PC-3 (cell line): ENCODE measurements around the gene CDK15. TPM values are rescaled to one million over a fixed set of nuclear protein-coding genes. Genes with fewer than 3 reads are reported as not detected.

Source experiments
- ATAC-seq: fragments of 200-7000 bp; cut with Tn5 transposase; 2 replicates; pipeline ENCODE4 v1.9.1; 2020; ENCODE audit warnings: mild to moderate bottlenecking, moderate library complexity
- BruUV-seq: library from RNA; stranded (reverse); fragments of 400-500 nt; replicated peaks from 2 replicates; lab custom pipeline; 2021; lab: Mats Ljungman, UMichigan
- CTCF ChIA-PET: fragments of 300-600 bp; sonication (Branson Sonifier 250); formaldehyde crosslinking; loops from one replicate; lab custom pipeline; 2022; ENCODE audit warnings: antibody characterized with exemption; lab: Charles Lee
- POLR2A ChIA-PET: fragments of 300-600 bp; sonication (Branson Sonifier 250); formaldehyde crosslinking; loops from one replicate; lab custom pipeline; 2022; ENCODE audit warnings: antibody characterized with exemption; ENCODE audit not compliant: unreplicated experiment; lab: Charles Lee
- DNase-seq: peaks from one replicate; pipeline ENCODE4 v3.0.0-alpha.2; 2015
- H2AFZ ChIP-seq: fragments of 300-600 bp; sonication (generic); 2 replicates; pipeline ENCODE4 v1.6.0; 2016; ENCODE audit warnings: antibody characterized with exemption, low read length
- H3F3A ChIP-seq: fragments of 300-600 bp; sonication (generic); one replicate; pipeline ENCODE4 v1.6.0; 2017; ENCODE audit warnings: antibody characterized with exemption, low read length, control low read depth, mild to moderate bottlenecking; ENCODE audit not compliant: unreplicated experiment
- H3K27ac ChIP-seq: fragments of 300-600 bp; sonication (generic); 2 replicates; pipeline ENCODE4 v1.5.1; 2016; ENCODE audit warnings: mild to moderate bottlenecking, low read length
- H3K27me3 ChIP-seq: fragments of 300-600 bp; sonication (generic); 2 replicates; pipeline ENCODE4 v1.6.1; 2016; ENCODE audit warnings: low read length, mixed read lengths
- H3K36me3 ChIP-seq: fragments of 300-600 bp; sonication (generic); 2 replicates; pipeline ENCODE4 v1.6.1; 2016; ENCODE audit warnings: low read depth, mixed run types, low read length, mixed read lengths
- H3K4me1 ChIP-seq: fragments of 300-600 bp; sonication (generic); 2 replicates; pipeline ENCODE4 v1.5.1; 2016; ENCODE audit warnings: low read length; ENCODE audit not compliant: insufficient read depth
- H3K4me2 ChIP-seq: fragments of 300-600 bp; sonication (generic); 2 replicates; pipeline ENCODE4 v1.6.0; 2016; ENCODE audit warnings: low read length
- H3K4me3 ChIP-seq: fragments of 300-600 bp; sonication (generic); 2 replicates; pipeline ENCODE4 v1.5.1; 2016; ENCODE audit warnings: mild to moderate bottlenecking, low read length, mixed read lengths
- H3K79me2 ChIP-seq: fragments of 300-600 bp; sonication (generic); 2 replicates; pipeline ENCODE4 v1.6.1; 2017; ENCODE audit warnings: low read length, mixed read lengths
- H3K9ac ChIP-seq: fragments of 300-600 bp; sonication (generic); 2 replicates; pipeline ENCODE4 v1.6.0; 2016; ENCODE audit warnings: mild to moderate bottlenecking, low read length
- H3K9me2 ChIP-seq: fragments of 300-600 bp; sonication (generic); replicated peaks from 2 replicates; pipeline ENCODE4 v1.6.1; 2016; ENCODE audit warnings: mixed run types, low read length, mixed read lengths
- H3K9me3 ChIP-seq: fragments of 300-600 bp; sonication (generic); 2 replicates; pipeline ENCODE4 v1.6.1; 2016; ENCODE audit warnings: low read length, mixed read lengths
- H4K20me1 ChIP-seq: fragments of 300-600 bp; sonication (generic); 2 replicates; pipeline ENCODE4 v1.6.1; 2016; ENCODE audit warnings: low read length, mixed read lengths
- EZH2 ChIP-seq: fragments of 300-600 bp; sonication (generic); IDR thresholded peaks from one replicate; pipeline ENCODE4 v1.6.1; 2017; ENCODE audit warnings: antibody characterized with exemption, mild to moderate bottlenecking, low read length; ENCODE audit not compliant: unreplicated experiment
- EZH2phosphoT487 ChIP-seq: fragments of 300-600 bp; sonication (generic); IDR thresholded peaks from 2 replicates; pipeline ENCODE4 v1.6.1; 2018; ENCODE audit warnings: mild to moderate bottlenecking, antibody characterized with exemption, low read length, borderline replicate concordance
- intact Hi-C: fragments of 100-400 bp; cut with micrococcal nuclease; formaldehyde crosslinking; loops from 2 replicates; pipeline ENCODE4 v1.9.0; 2023
- total RNA-seq: library from RNA; depleted of rRNA; stranded (reverse); fragments of >200 nt; gene quantifications from 2 replicates; pipeline ENCODE4 v1.2.3, GENCODE V29; 2014; rRNA removed
- TF ChIP-seq, protein P1 (sequence below): fragments of 300-600 bp; sonication (generic); conservative IDR thresholded peaks from 2 replicates; pipeline ENCODE4 v1.5.1; 2017; ENCODE audit warnings: antibody characterized with exemption, low read depth, mild to moderate bottlenecking, low read length

Gene CDK15
- total RNA-seq, 1 experiment from 2014 or later, result 2.4 TPM

DNA sequence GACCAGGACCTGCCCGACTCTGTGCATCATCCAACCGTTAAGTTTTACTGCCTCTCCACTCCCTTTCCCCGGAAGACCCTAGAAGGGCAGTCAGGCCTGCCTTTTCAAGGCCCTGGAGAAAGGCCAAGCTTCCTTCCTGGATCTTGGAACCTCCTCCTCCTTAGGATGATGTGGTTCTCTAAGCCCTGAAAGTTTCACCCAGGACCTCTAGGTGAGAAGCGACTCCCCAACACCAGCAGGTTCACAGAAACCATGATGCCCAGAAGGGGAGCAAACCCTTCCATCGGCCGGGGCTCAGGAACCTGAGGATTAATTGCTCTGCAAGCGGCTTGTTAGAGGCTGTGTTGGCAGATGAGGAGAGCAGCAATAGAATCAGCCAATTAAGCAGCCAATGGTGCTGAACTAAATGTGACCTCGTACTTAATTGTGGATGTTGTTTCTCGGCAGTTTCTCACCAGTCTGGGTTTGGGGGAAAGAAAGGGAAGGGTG, 133.2 kb downstream of the CDK15 start:
- H3K4me3 ChIP-seq, result no peak overlapping the region
- H3K27me3 ChIP-seq, result peaks cover 6% of the 10 kb centered on the region; the same call in 1 of the 2 replicates
- H3K4me2 ChIP-seq, result no peak overlapping the region
- H3F3A ChIP-seq, result no peaks in the 10 kb centered on the region
- H2AFZ ChIP-seq, result no peak overlapping the region
- no peaks in the 10 kb centered on the region for H3K9me3 ChIP-seq
- no peaks in the 10 kb centered on the region for H3K36me3 ChIP-seq
- H3K9ac ChIP-seq, result no peak overlapping the region
- intact Hi-C loops, result no loop called here
- CTCF ChIA-PET, result no interaction called here
- no TSS peak for BruUV-seq
- H3K79me2 ChIP-seq, result no peaks in the 10 kb centered on the region
- DNase-seq (no peak), ATAC-seq (no peak)
- H3K9me2 ChIP-seq, result no peaks in the 10 kb centered on the region
- TF ChIP-seq EZH2, result no peak
- TF ChIP-seq, protein P1, sequence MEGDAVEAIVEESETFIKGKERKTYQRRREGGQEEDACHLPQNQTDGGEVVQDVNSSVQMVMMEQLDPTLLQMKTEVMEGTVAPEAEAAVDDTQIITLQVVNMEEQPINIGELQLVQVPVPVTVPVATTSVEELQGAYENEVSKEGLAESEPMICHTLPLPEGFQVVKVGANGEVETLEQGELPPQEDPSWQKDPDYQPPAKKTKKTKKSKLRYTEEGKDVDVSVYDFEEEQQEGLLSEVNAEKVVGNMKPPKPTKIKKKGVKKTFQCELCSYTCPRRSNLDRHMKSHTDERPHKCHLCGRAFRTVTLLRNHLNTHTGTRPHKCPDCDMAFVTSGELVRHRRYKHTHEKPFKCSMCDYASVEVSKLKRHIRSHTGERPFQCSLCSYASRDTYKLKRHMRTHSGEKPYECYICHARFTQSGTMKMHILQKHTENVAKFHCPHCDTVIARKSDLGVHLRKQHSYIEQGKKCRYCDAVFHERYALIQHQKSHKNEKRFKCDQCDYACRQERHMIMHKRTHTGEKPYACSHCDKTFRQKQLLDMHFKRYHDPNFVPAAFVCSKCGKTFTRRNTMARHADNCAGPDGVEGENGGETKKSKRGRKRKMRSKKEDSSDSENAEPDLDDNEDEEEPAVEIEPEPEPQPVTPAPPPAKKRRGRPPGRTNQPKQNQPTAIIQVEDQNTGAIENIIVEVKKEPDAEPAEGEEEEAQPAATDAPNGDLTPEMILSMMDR, result no peak
- TF ChIP-seq EZH2phosphoT487, result no peak
- no peaks in the 10 kb centered on the region for H4K20me1 ChIP-seq
- no peaks in the 10 kb centered on the region for H3K4me1 ChIP-seq
- no peak overlapping the region for H3K27ac ChIP-seq
- POLR2A ChIA-PET, result no interaction called here

DNA sequence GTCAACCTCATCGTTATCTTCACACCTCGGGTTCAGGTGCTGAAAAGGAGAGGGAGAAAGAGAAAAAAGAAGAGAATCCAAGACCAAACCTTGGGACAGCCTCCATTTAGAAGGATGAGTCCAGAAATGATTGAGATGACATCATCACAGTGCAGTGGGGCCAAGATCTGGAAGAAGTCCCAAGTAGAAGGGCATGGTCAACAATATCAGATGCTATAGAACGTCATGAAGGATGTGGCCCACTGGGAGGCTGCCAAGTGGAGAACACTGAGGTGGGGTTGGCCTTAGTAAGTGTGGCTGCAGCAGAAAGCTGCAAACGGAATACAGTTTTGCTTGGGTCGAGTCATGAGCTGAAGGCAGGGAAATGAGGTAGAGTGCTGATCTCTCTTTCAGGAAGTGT, 136.2 kb downstream of the CDK15 start:
- Histone ChIP-seq H3K27ac (no peak overlapping the region), H3K9ac (no peak overlapping the region), H3K36me3 (no peaks in the 10 kb centered on the region), H3K9me3 (no peaks in the 10 kb centered on the region), H3K4me1 (no peaks in the 10 kb centered on the region), H3K27me3 (peaks cover 6% of the 10 kb centered on the region; the same call in 1 of the 2 replicates), H3K4me2 (no peak overlapping the region), H3K4me3 (no peak overlapping the region), H3F3A (no peaks in the 10 kb centered on the region), H4K20me1 (no peaks in the 10 kb centered on the region), H2AFZ (no peak overlapping the region), H3K79me2 (no peaks in the 10 kb centered on the region), H3K9me2 (no peaks in the 10 kb centered on the region)
- DNase-seq, result no peak
- intact Hi-C loops, result no loop called here
- ChIA-PET CTCF (no interaction called here), POLR2A (no interaction called here)
- no peak for ATAC-seq
- no TSS peak for BruUV-seq
- TF ChIP-seq, protein P1, result no peak
- TF ChIP-seq EZH2phosphoT487 (no peak), EZH2 (no peak)

Other genes starting within 250 kb of the CDK15 start
- gene TMEM237, start 163.0 kb upstream of the CDK15 start, total RNA-seq, result 32.8 and 39.0 TPM in 2 replicates
- 0.52 and 0.77 TPM in 2 replicates for gene MPP4, start 107.9 kb upstream of the CDK15 start, total RNA-seq
- gene ALS2, start 25.6 kb upstream of the CDK15 start, total RNA-seq, result 20.4 and 23.8 TPM in 2 replicates
- 4.8 and 5.5 TPM in 2 replicates for gene FZD7, start 227.3 kb downstream of the CDK15 start, total RNA-seq